Epithelial cell of proximal tubule (primary cell): Measurements from ENCODE around the gene LRRTM1. TPM values are rescaled to one million over a fixed set of nuclear protein-coding genes. Genes with fewer than 3 reads are reported as not detected.

Experiments
- DNase-seq: peaks from one replicate; pipeline ENCODE4 v3.0.0-alpha.2; 2011; ENCODE audit warnings: low read depth
- H3K4me3 ChIP-seq: 2 replicates; pipeline ENCODE4 v1.5.1; 2011; ENCODE audit warnings: low read depth, mild to moderate bottlenecking, low read length
- CTCF ChIP-seq: conservative IDR thresholded peaks from 2 replicates; pipeline ENCODE4 v1.5.1; 2012; ENCODE audit warnings: low read depth, mild to moderate bottlenecking, low read length
- total RNA-seq: library from RNA; depleted of rRNA; stranded (reverse); fragments of >200 nt; gene quantifications from 2 replicates; pipeline ENCODE4 v1.2.3, GENCODE V29; 2015

Gene LRRTM1
- total RNA-seq, 1 donor from 2014 or later, result 0.81 TPM

GRCh38 chr2:80269806-80270205 lies 34.7 kb downstream of the LRRTM1 start:
- no peak for TF ChIP-seq CTCF
- no peak for DNase-seq
- H3K4me3 ChIP-seq, result no peak overlapping the region

- H3K4me3 ChIP-seq, result no peak overlapping the region
- no peak for TF ChIP-seq CTCF
- no peak for DNase-seq
Observed at GRCh38 chr2:80266231-80266630, 38.3 kb downstream of the LRRTM1 start.

- no peak overlapping the region for H3K4me3 ChIP-seq
- DNase-seq, result no peak
- TF ChIP-seq CTCF, result no peak
Observed at GRCh38 chr2:80259292-80259691, 45.3 kb downstream of the LRRTM1 start.

- no peak overlapping the region for H3K4me3 ChIP-seq
- no peak for TF ChIP-seq CTCF
- DNase-seq, result no peak
Observed at GRCh38 chr2:80258793-80259192, 45.8 kb downstream of the LRRTM1 start.

GRCh38 chr2:80258341-80258740 lies 46.2 kb downstream of the LRRTM1 start:
- no peak for TF ChIP-seq CTCF
- DNase-seq, result no peak

GRCh38 chr2:80257450-80257849 lies 47.1 kb downstream of the LRRTM1 start:
- TF ChIP-seq CTCF, result no peak
- no peak for DNase-seq

More at GRCh38 chr2:80258341-80258740, 46.2 kb downstream of the LRRTM1 start:
- no peak overlapping the region for H3K4me3 ChIP-seq

GRCh38 chr2:80256782-80257167 lies 47.8 kb downstream of the LRRTM1 start:
- H3K4me3 ChIP-seq, result no peak overlapping the region
- TF ChIP-seq CTCF, result no peak
- no peak for DNase-seq

More at GRCh38 chr2:80257450-80257849, 47.1 kb downstream of the LRRTM1 start:
- H3K4me3 ChIP-seq, result no peak overlapping the region
